ENCODE measurements around the gene LRP5.

LRP5 gene

GRCh38 chr11:68325907-68326220, 13.5 kb downstream of the LRP5 start:
- no peak for TF ChIP-seq CTCF (IDR thresholded peaks at IDR 0.05; ENCODE audit: poor library complexity, severe bottlenecking)
- no peak for ATAC-seq (ENCODE audit: low read depth)
- Histone ChIP-seq H3K36me3 (ENCODE audit: low read depth) (no peaks in the 10 kb centered on the region; the same call in 1 of the 2 replicates), H3K27ac (ENCODE audit: poor library complexity, severe bottlenecking) (no peak overlapping the region), H3K4me3 (ENCODE audit: severe bottlenecking) (no peak overlapping the region), H3K4me1 (ENCODE audit: insufficient read depth, poor library complexity, severe bottlenecking) (peaks cover 15% of the 10 kb centered on the region), H3K9me3 (ENCODE audit: severe bottlenecking) (no peaks in the 10 kb centered on the region), H3K27me3 (ENCODE audit: insufficient read depth, poor library complexity, severe bottlenecking) (no peaks in the 10 kb centered on the region)
- DNase-seq (ENCODE audit: low spot score), result no peak

- peaks cover 8% of the 10 kb centered on the region for H3K4me1 ChIP-seq (ENCODE audit: insufficient read depth, poor library complexity, severe bottlenecking)
- no peak for TF ChIP-seq CTCF (IDR thresholded peaks at IDR 0.05; ENCODE audit: poor library complexity, severe bottlenecking)
- no peaks in the 10 kb centered on the region; the same call in 1 of the 2 replicates for H3K36me3 ChIP-seq (ENCODE audit: low read depth)
- ATAC-seq (ENCODE audit: low read depth) (no peak), DNase-seq (ENCODE audit: low spot score) (no peak)
- H3K27me3 ChIP-seq (ENCODE audit: insufficient read depth, poor library complexity, severe bottlenecking), result no peaks in the 10 kb centered on the region
- no peak overlapping the region for H3K27ac ChIP-seq (ENCODE audit: poor library complexity, severe bottlenecking)
- no peak overlapping the region for H3K4me3 ChIP-seq (ENCODE audit: severe bottlenecking)
- no peaks in the 10 kb centered on the region for H3K9me3 ChIP-seq (ENCODE audit: severe bottlenecking)
Observed at GRCh38 chr11:68326334-68327215, 14.2 kb downstream of the LRP5 start.

GRCh38 chr11:68327586-68328370, 15.4 kb downstream of the LRP5 start:
- Histone ChIP-seq H3K27me3 (ENCODE audit: insufficient read depth, poor library complexity, severe bottlenecking) (no peaks in the 10 kb centered on the region), H3K4me1 (ENCODE audit: insufficient read depth, poor library complexity, severe bottlenecking) (no peaks in the 10 kb centered on the region), H3K36me3 (ENCODE audit: low read depth) (no peaks in the 10 kb centered on the region; the same call in 1 of the 2 replicates), H3K9me3 (ENCODE audit: severe bottlenecking) (no peaks in the 10 kb centered on the region), H3K27ac (ENCODE audit: poor library complexity, severe bottlenecking) (no peak overlapping the region), H3K4me3 (ENCODE audit: severe bottlenecking) (no peak overlapping the region)
- no peak for TF ChIP-seq CTCF (IDR thresholded peaks at IDR 0.05; ENCODE audit: poor library complexity, severe bottlenecking)
- DNase-seq (ENCODE audit: low spot score), result no peak
- no peak for ATAC-seq (ENCODE audit: low read depth)

GRCh38 chr11:68328374-68329091, 16.1 kb downstream of the LRP5 start:
- H3K9me3 ChIP-seq (ENCODE audit: severe bottlenecking), result no peaks in the 10 kb centered on the region
- no peak for TF ChIP-seq CTCF (IDR thresholded peaks at IDR 0.05; ENCODE audit: poor library complexity, severe bottlenecking)
- no peak overlapping the region for H3K4me3 ChIP-seq (ENCODE audit: severe bottlenecking)
- H3K27ac ChIP-seq (ENCODE audit: poor library complexity, severe bottlenecking), result no peak overlapping the region
- no peaks in the 10 kb centered on the region; the same call in 1 of the 2 replicates for H3K36me3 ChIP-seq (ENCODE audit: low read depth)
- H3K27me3 ChIP-seq (ENCODE audit: insufficient read depth, poor library complexity, severe bottlenecking), result no peaks in the 10 kb centered on the region
- DNase-seq (ENCODE audit: low spot score), result no peak
- H3K4me1 ChIP-seq (ENCODE audit: insufficient read depth, poor library complexity, severe bottlenecking), result no peaks in the 10 kb centered on the region
- peak; percentile 26; the same call in 1 of the 3 replicates for ATAC-seq (ENCODE audit: low read depth)

Measured in RWPE2 (cell line).